Epithelial cell of proximal tubule (primary cell): Measurements from ENCODE around the gene TCEA2. TPM values are rescaled to one million over a fixed set of nuclear protein-coding genes. Genes with fewer than 3 reads are reported as not detected.

ENCODE experiments used
- DNase-seq: peaks from one replicate; pipeline ENCODE4 v3.0.0-alpha.2; 2011; ENCODE audit warnings: low read depth
- H3K4me3 ChIP-seq: 2 replicates; pipeline ENCODE4 v1.5.1; 2011; ENCODE audit warnings: low read depth, mild to moderate bottlenecking, low read length
- CTCF ChIP-seq: conservative IDR thresholded peaks from 2 replicates; pipeline ENCODE4 v1.5.1; 2012; ENCODE audit warnings: low read depth, mild to moderate bottlenecking, low read length
- total RNA-seq: library from RNA; depleted of rRNA; stranded (reverse); fragments of >200 nt; gene quantifications from 2 replicates; pipeline ENCODE4 v1.2.3, GENCODE V29; 2015

The TCEA2 gene
- total RNA-seq, 1 donor from 2014 or later = 14.6 TPM

GRCh38 chr20:64105846-64106434 lies 42.9 kb downstream of the TCEA2 start:
- DNase-seq = no peak
- H3K4me3 ChIP-seq = no peak overlapping the region
- no peak for TF ChIP-seq CTCF

GRCh38 chr20:64106435-64106961 lies 43.5 kb downstream of the TCEA2 start:
- no peak for TF ChIP-seq CTCF
- H3K4me3 ChIP-seq = no peak overlapping the region
- no peak for DNase-seq

GRCh38 chr20:64106981-64107735 lies 44.2 kb downstream of the TCEA2 start, which contains the start of gene NPBWR2:
TSS of gene NPBWR2 (minus strand) at chr20:64107565. CDS start at chr20:64106831, 734 bp downstream.
- TF ChIP-seq CTCF = no peak
- no peak for DNase-seq
- no peak within 1 kb of the TSS for H3K4me3 ChIP-seq

- no peak overlapping the region for H3K4me3 ChIP-seq
- no peak for DNase-seq
- TF ChIP-seq CTCF = no peak
Observed at GRCh38 chr20:64107736-64108457, 44.9 kb downstream of the TCEA2 start.

GRCh38 chr20:64108731-64109681 lies 46.0 kb downstream of the TCEA2 start:
- no peak overlapping the region for H3K4me3 ChIP-seq
- no peak for DNase-seq
- no peak for TF ChIP-seq CTCF

GRCh38 chr20:64109831-64110391 lies 46.9 kb downstream of the TCEA2 start:
- H3K4me3 ChIP-seq = no peak overlapping the region
- no peak for TF ChIP-seq CTCF
- DNase-seq = no peak
